Panc1 (cell line): Measurements from ENCODE around the gene G0S2. TPM values are rescaled to one million over a fixed set of nuclear protein-coding genes. Genes with fewer than 3 reads are reported as not detected.
A peak's percentile ranks its signal among the peaks of the same experiment; 100 is the strongest.

Experiments used
- ATAC-seq: fragments of 200-7000 bp; cut with Tn5 transposase; 2 replicates; pipeline ENCODE4 v1.9.1; 2020; ENCODE audit warnings: mild to moderate bottlenecking, moderate library complexity
- BruUV-seq: library from RNA; stranded (reverse); fragments of 400-500 nt; replicated peaks from 2 replicates; lab custom pipeline; 2021; lab: Mats Ljungman, UMichigan
- CTCF ChIA-PET: fragments of 300-600 bp; sonication (Branson Sonifier 250); formaldehyde crosslinking; loops from one replicate; lab custom pipeline; 2022; ENCODE audit warnings: antibody characterized with exemption; lab: Charles Lee
- POLR2A ChIA-PET: fragments of 300-600 bp; sonication (Branson Sonifier 250); formaldehyde crosslinking; loops from one replicate; lab custom pipeline; 2022; ENCODE audit warnings: antibody characterized with exemption; lab: Charles Lee
- DNase-seq: peaks from one replicate; pipeline ENCODE4 v3.0.0-alpha.2; 2010; ENCODE audit warnings: low read depth, low spot score
- H3K27ac ChIP-seq: 2 replicates; pipeline ENCODE4 v1.5.1; 2011; ENCODE audit warnings: mild to moderate bottlenecking, low read length, inconsistent platforms
- H3K27me3 ChIP-seq: fragments of 200-500 bp; sonication (Bioruptor generic); 2 replicates; pipeline ENCODE4 v1.6.0; 2014; ENCODE audit warnings: low read length, inconsistent platforms; ENCODE audit not compliant: control insufficient read depth, insufficient read depth
- H3K36me3 ChIP-seq: fragments of 200-500 bp; sonication (Bioruptor generic); 2 replicates; pipeline ENCODE4 v1.5.1; 2014; ENCODE audit warnings: inconsistent platforms, mild to moderate bottlenecking, low read length, moderate library complexity; ENCODE audit not compliant: control insufficient read depth, insufficient read depth
- H3K4me1 ChIP-seq: 2 replicates; pipeline ENCODE4 v1.5.1; 2011; ENCODE audit warnings: inconsistent platforms, mild to moderate bottlenecking, low read length, moderate library complexity; ENCODE audit not compliant: control insufficient read depth, insufficient read depth
- H3K4me3 ChIP-seq, 2 experiments: 2 replicates each; pipeline ENCODE4 v1.5.1; 2011 to 2012; ENCODE audit warnings: low read depth in 2 of 2, low read length in 2 of 2, mild to moderate bottlenecking in 2 of 2, inconsistent platforms in 1 of 2, moderate library complexity in 1 of 2
- H3K9me3 ChIP-seq: fragments of 200-500 bp; sonication (Bioruptor generic); 2 replicates; pipeline ENCODE4 v1.5.1; 2014; ENCODE audit warnings: low read depth, mild to moderate bottlenecking, inconsistent platforms, low read length, moderate library complexity; ENCODE audit not compliant: control insufficient read depth, insufficient read depth
- POLR2AphosphoS5 ChIP-seq: IDR thresholded peaks from 2 replicates; pipeline ENCODE4 v1.6.1; 2012; ENCODE audit warnings: mild to moderate bottlenecking, low read depth, low read length, moderate library complexity
- SIN3A ChIP-seq: IDR thresholded peaks from 2 replicates; pipeline ENCODE4 v1.6.1; 2012; ENCODE audit warnings: low read depth, mild to moderate bottlenecking, low read length, moderate library complexity, borderline replicate concordance; ENCODE audit not compliant: insufficient read depth
- TCF7L2 ChIP-seq: IDR thresholded peaks from 2 replicates; pipeline ENCODE4 v1.6.1; 2011; ENCODE audit warnings: mild to moderate bottlenecking, low read depth, low read length, inconsistent platforms
- in situ Hi-C: cut with HindIII; loops from 2 replicates; pipeline ENCODE4 v1.10.0; 2016; ENCODE audit warnings: low sequenced_read_pairs, low pct_unique_long_range_greater_than_20kb
- intact Hi-C: fragments of 100-400 bp; cut with micrococcal nuclease; formaldehyde crosslinking; loops from one replicate; pipeline ENCODE4 v1.10.0; 2022; ENCODE audit not compliant: unreplicated experiment
- total RNA-seq: library from RNA; stranded (reverse); gene quantifications from one replicate; pipeline ENCODE4 v1.2.1, GENCODE V29; 2021; ENCODE audit not compliant: unreplicated experiment
- TF ChIP-seq, protein P1 (sequence below), 2 experiments: IDR thresholded peaks; 2 replicates each; pipeline ENCODE4 v1.6.1; 2011 to 2012; ENCODE audit warnings: low read depth in 2 of 2, control low read depth in 1 of 2, low read length in 1 of 2, mild to moderate bottlenecking in 1 of 2, moderate library complexity in 1 of 2; ENCODE audit not compliant: insufficient read depth in 1 of 2
- TF ChIP-seq, protein P2 (sequence below): fragments of 450-650 bp; IDR thresholded peaks from 2 replicates; pipeline ENCODE4 v1.5.1; 2017; ENCODE audit warnings: mild to moderate bottlenecking

G0S2 gene
- total RNA-seq, 1 experiment from 2014 or later: 2.5 TPM

DNA sequence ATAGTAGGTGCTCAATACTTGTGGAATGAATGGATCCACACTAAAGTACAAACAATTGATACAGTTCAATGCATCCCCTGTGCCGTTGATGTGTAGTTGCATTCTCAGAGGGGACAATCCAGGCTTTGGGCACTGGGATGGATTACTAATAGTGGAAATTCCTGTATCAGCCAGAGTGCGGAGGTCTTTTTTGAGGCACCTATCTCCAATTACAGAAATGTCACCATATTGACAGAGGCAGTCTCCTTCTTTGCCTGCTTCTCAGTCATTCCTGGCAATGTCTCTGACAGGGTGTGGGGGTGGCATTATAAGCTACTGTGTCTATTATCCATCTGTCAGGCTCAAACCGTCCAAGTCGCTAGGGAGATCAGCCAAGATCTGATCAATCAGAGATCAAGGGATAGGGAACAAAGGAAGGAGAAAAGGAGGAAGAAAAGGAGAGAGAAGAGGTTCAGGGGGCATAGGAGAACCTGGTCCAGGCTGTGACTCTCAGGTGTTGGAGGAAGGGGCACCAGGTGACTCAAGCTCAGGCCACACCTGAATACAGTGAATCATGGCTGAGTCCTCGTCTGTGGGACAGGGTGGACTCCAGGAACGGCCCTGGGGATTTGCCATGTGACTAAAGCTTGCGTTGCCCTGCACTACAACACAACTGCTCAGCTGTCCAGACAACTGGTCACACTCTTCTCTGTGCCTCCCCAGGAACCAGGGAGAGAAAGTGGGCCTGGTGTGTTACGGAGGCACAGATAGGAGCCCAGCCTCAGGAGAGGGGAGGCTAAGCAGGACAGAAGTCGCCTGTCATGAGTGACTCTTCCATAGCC is 19.6 kb upstream of the G0S2 start:
- Histone ChIP-seq H3K4me3 (no peak overlapping the region), H3K4me1 (peaks cover 5% of the 10 kb centered on the region), H3K27ac (no peak overlapping the region), H3K36me3 (no peaks in the 10 kb centered on the region), H3K9me3 (no peaks in the 10 kb centered on the region), H3K27me3 (no peaks in the 10 kb centered on the region)
- intact Hi-C loops (no loop called here), in situ Hi-C loops (no loop called here)
- ATAC-seq: no peak
- BruUV-seq: no TSS peak
- POLR2A ChIA-PET: no interaction called here
- no peak for DNase-seq
- CTCF ChIA-PET: no interaction called here
- TF ChIP-seq, protein P1, sequence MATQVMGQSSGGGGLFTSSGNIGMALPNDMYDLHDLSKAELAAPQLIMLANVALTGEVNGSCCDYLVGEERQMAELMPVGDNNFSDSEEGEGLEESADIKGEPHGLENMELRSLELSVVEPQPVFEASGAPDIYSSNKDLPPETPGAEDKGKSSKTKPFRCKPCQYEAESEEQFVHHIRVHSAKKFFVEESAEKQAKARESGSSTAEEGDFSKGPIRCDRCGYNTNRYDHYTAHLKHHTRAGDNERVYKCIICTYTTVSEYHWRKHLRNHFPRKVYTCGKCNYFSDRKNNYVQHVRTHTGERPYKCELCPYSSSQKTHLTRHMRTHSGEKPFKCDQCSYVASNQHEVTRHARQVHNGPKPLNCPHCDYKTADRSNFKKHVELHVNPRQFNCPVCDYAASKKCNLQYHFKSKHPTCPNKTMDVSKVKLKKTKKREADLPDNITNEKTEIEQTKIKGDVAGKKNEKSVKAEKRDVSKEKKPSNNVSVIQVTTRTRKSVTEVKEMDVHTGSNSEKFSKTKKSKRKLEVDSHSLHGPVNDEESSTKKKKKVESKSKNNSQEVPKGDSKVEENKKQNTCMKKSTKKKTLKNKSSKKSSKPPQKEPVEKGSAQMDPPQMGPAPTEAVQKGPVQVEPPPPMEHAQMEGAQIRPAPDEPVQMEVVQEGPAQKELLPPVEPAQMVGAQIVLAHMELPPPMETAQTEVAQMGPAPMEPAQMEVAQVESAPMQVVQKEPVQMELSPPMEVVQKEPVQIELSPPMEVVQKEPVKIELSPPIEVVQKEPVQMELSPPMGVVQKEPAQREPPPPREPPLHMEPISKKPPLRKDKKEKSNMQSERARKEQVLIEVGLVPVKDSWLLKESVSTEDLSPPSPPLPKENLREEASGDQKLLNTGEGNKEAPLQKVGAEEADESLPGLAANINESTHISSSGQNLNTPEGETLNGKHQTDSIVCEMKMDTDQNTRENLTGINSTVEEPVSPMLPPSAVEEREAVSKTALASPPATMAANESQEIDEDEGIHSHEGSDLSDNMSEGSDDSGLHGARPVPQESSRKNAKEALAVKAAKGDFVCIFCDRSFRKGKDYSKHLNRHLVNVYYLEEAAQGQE (IDR thresholded peaks at IDR 0.05; ENCODE audit: insufficient read depth in 1 of 2, low read depth in 2 of 2, low read length in 1 of 2): no peak
- TF ChIP-seq POLR2AphosphoS5: no peak
- TF ChIP-seq TCF7L2: no peak
- TF ChIP-seq, protein P2, sequence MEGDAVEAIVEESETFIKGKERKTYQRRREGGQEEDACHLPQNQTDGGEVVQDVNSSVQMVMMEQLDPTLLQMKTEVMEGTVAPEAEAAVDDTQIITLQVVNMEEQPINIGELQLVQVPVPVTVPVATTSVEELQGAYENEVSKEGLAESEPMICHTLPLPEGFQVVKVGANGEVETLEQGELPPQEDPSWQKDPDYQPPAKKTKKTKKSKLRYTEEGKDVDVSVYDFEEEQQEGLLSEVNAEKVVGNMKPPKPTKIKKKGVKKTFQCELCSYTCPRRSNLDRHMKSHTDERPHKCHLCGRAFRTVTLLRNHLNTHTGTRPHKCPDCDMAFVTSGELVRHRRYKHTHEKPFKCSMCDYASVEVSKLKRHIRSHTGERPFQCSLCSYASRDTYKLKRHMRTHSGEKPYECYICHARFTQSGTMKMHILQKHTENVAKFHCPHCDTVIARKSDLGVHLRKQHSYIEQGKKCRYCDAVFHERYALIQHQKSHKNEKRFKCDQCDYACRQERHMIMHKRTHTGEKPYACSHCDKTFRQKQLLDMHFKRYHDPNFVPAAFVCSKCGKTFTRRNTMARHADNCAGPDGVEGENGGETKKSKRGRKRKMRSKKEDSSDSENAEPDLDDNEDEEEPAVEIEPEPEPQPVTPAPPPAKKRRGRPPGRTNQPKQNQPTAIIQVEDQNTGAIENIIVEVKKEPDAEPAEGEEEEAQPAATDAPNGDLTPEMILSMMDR: no peak

DNA sequence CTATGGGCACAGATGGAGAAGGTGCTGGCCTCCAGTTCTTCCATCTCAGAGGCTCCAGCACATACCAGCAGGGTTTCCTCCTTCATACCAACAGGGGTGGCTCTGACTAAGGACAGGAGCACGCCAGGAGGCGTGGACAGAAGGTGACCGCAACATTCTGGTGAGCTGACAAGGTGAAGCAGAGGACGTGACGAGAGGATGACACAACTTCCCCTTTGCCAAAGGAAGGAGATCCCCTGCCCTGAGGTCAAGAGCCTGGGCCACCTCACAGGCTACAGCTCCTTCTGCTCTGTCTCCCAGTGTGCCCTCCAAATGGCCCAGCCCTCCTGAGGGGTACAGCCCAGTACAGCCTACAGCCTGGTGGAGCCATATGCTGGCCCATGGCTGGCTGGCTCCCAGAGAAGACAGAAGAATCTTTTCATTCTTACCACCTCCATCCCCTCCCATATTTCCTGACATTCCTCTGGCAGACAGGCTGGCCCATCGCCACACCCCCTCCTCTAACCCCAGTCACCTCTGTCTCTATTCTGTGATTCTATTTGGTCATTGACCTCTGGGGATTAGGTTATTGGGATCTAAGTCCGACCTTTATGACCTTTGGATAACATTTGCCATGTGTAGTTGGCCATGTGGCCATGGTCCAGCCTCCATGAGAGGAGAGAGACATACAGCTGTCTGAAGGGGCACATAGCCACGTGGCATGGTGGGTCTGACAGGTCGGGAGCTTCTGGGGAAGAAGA is 17.9 kb upstream of the G0S2 start:
- ATAC-seq (0 out of 2 replicates have a peak, but pooled peaks have one; percentile 23), DNase-seq (no peak)
- BruUV-seq: no TSS peak
- in situ Hi-C loops (no loop called here), intact Hi-C loops (no loop called here)
- TF ChIP-seq POLR2AphosphoS5: no peak
- ChIA-PET POLR2A (no interaction called here), CTCF (interaction anchor here (0.7 kb wide), 1 partner anchor 657 kb away, joined by 3 read pairs; no protein-coding TSS in a partner anchor)
- no peak overlapping the region for H3K27ac ChIP-seq
- no peaks in the 10 kb centered on the region for H3K36me3 ChIP-seq
- H3K9me3 ChIP-seq: no peaks in the 10 kb centered on the region
- H3K4me1 ChIP-seq: peaks cover 5% of the 10 kb centered on the region
- no peak overlapping the region for H3K4me3 ChIP-seq
- H3K27me3 ChIP-seq: no peaks in the 10 kb centered on the region

DNA sequence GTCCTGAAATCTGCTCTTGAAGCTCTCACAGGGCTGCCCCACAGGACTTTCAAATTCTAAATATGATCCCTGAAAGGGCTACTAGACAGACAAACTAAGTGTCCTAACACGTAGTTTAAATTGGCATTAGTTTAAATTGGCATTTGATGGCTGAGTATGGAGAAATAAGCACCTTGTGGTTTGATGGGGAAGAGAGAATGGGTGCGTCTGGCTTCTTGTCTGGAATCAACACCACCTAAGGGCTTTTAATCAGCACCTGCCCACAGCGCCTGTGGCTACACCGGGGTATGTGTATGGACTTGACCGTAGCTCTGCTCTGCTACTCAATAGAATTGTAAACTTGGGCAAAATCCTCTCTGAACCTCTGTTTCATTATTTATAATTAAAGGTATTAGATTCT is 17.3 kb upstream of the G0S2 start:
- no peaks in the 10 kb centered on the region for H3K9me3 ChIP-seq
- BruUV-seq: no TSS peak
- in situ Hi-C loops: no loop called here
- ATAC-seq (no peak), DNase-seq (no peak)
- no peaks in the 10 kb centered on the region for H3K27me3 ChIP-seq
- ChIA-PET CTCF (interaction anchor here (0.7 kb wide), 1 partner anchor 657 kb away, joined by 3 read pairs; no protein-coding TSS in a partner anchor), POLR2A (no interaction called here)
- no peaks in the 10 kb centered on the region for H3K36me3 ChIP-seq
- H3K4me3 ChIP-seq: no peak overlapping the region
- intact Hi-C loops: no loop called here
- TF ChIP-seq, protein P2: no peak
- TF ChIP-seq SIN3A (no peak), POLR2AphosphoS5 (no peak), TCF7L2 (no peak)
- TF ChIP-seq, protein P1 (IDR thresholded peaks at IDR 0.05; ENCODE audit: insufficient read depth in 1 of 2, low read depth in 2 of 2, low read length in 1 of 2): no peak
- H3K4me1 ChIP-seq: peaks cover under 1% of the 10 kb centered on the region
- H3K27ac ChIP-seq: no peak overlapping the region
